HG03439 (cell line): ENCODE results near the gene KIF1C.
"Not testable (repeated sequence)": the region's sequence is repeated elsewhere in the genome, so short reads cannot be mapped to it uniquely, and the experiment has no call there.

Experiments
- ATAC-seq: cut with Tn5 transposase; IDR thresholded peaks from one replicate; pipeline ENCODE4 v1.9.1; 2021; ENCODE audit warnings: mild to moderate bottlenecking, moderate library complexity; ENCODE audit not compliant: unreplicated experiment

The KIF1C gene

GRCh38 chr17:5042157-5043022 is 44.6 kb downstream of the KIF1C start:
- ATAC-seq: no peak

- no peak for ATAC-seq
Observed at GRCh38 chr17:5043524-5043923, 45.8 kb downstream of the KIF1C start.

GRCh38 chr17:5044630-5045029 is 46.9 kb downstream of the KIF1C start:
- ATAC-seq: no peak

- ATAC-seq: no peak
Observed at GRCh38 chr17:5045496-5045895, 47.7 kb downstream of the KIF1C start.

- no peak for ATAC-seq
Observed at GRCh38 chr17:5047446-5047845, 49.7 kb downstream of the KIF1C start.

- no peak for ATAC-seq
Observed at GRCh38 chr17:5049314-5049841, 51.6 kb downstream of the KIF1C start.

GRCh38 chr17:5050278-5050677 is 52.5 kb downstream of the KIF1C start:
- ATAC-seq: no peak

GRCh38 chr17:5055543-5055942 is 57.8 kb downstream of the KIF1C start:
- no peak for ATAC-seq

- ATAC-seq: no peak
Observed at GRCh38 chr17:5065227-5065744, 67.5 kb downstream of the KIF1C start.

- ATAC-seq: no peak
Observed at GRCh38 chr17:5068236-5068635, 70.5 kb downstream of the KIF1C start.

- no peak for ATAC-seq
Observed at GRCh38 chr17:5069724-5070123, 72.0 kb downstream of the KIF1C start.

GRCh38 chr17:5075472-5075871 is 77.7 kb downstream of the KIF1C start:
- ATAC-seq: not testable (repeated sequence)

- ATAC-seq: not testable (repeated sequence)
Observed at GRCh38 chr17:5077275-5077674, 79.5 kb downstream of the KIF1C start.

- no peak for ATAC-seq
Observed at GRCh38 chr17:5077781-5078105, 80.0 kb downstream of the KIF1C start.
